GM21825 (cell line): ENCODE data around the gene CMSS1.
A peak's percentile ranks its signal among the peaks of the same experiment; 100 is the strongest.
"Not testable (repeated sequence)": the region's sequence is repeated elsewhere in the genome, so short reads cannot be mapped to it uniquely, and the experiment has no call there.

Source experiments
- ATAC-seq: cut with Tn5 transposase; IDR thresholded peaks from one replicate; pipeline ENCODE4 v1.9.1; 2021; ENCODE audit warnings: mild to moderate bottlenecking, moderate library complexity; ENCODE audit not compliant: unreplicated experiment

CMSS1 gene

DNA sequence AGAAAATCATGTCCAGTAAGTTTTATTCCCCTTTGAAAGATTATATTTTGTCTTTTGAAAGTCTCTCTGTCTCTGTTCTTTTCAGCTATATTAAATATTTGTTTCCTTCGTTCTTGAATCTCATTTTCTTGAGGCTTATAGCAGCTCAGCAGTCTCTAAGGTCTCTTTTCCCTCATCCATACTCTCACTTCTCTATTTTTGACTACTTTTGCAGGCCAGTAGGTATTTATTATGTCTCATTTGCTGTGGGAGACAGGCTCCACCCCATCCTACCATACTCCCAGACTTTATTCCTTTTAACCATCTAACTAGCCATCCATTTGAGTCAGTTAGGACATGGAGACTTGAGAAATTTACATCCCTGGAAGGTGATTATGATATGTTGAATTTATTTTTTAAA is 225.6 kb downstream of the CMSS1 start:
- ATAC-seq: no peak

DNA sequence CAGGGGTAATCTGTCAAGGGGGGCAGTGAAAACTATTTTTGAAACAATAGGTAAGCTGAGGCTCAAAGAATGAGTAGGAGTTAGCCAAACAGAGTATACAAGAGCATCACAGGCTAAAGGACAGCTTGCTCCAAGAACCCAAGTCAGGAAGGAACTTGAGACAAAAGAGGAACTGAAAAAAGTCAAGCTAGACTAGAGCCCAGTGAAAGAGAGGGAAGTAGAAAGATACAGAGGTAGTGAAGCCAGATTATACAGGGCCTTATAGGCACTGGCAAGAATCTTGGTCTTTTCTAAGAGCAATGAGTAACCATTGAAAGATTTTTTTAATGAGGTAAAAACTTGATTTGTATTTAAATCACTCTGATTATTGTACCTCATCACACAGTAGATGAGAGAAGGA is 226.7 kb downstream of the CMSS1 start:
- peak; percentile 73 for ATAC-seq

DNA sequence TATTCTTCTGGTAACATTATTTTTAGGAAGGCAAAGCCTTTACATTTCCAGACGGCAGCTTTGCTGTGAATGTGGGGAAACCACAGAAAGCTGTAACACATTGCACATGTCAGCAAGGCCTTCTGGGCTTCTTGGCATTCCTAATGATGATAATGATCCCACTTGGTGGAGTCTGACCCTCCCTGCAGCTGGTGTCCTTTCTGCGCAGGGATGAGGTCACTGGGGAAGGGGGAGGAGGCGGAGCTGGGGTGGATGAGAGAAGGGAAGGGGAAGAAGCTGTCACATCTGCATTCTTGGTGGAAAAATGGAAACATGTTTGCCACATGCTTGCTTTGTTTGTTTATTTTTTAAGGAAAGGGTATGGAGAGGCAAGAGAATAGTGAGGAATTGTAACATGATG is 228.0 kb downstream of the CMSS1 start:
- no peak for ATAC-seq

DNA sequence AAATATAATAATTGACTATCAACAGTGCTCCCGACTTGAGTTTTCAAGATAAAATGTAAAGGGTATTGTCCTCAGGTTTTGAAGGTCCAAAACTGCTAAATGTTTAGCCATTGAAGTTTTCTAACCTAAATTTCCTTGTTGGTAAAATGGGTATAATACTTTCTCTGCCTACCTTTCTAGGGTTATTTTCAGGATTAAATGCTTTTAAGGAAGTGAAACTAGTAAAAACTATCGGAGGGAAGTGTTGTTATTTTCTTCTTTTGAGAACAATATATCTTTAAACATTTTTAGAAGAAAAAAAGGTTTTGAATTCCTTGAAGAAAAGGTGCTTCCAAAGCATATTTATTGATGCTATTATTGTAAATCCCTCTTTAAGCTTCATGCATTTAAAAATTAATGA is 229.3 kb downstream of the CMSS1 start:
- ATAC-seq: no peak

DNA sequence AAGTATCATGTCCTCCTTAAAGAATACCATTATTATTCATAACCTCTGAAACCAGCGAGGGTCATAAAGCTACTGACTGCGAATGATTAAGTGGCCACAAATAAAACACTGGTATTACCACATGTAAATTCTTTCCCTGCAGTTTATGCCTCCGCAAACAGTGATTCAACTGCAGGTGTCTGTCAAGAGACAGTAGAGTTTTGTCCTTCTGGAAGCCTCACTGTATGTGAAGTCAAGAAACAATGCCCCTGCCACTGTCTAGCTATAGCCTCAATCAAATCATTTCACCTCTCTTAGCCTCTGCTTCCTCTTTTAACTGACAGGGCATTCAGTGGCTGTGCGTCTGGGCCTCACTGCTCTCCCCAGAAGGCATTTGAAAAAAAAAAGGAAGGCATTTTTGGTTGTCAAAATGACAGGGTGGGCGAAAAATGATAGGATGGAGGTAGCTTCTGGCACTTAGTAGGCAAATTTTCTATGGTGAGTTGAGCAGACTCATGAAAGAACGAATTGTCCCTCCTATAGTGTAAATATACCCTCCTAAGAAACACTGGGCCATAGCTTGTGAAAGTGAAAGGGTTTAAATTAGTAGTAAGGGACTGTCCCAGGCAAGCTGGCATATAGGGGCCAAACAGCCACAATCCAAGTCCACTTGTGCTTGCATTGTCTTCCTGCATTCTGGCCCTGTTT is 229.9 kb downstream of the CMSS1 start:
- peak; percentile 76 for ATAC-seq

DNA sequence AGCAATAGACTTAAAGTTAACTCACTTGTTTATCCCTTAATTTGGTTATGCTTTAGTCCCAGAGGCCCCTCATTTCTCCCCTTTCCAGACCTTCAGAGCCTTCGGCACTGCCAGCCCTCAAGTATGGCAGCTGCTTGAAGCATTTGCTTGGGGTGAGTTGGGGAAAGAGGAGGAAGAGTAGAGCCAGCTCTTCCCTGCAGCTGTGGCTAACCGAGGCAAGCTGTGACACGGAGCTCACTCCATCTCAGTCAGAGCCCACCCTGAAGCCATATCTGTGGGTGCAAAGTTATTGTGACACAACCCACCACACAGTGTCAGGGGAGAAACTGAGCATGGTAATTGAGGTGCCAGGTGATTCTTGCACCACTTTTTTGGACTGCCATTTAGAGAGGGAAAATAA is 230.6 kb downstream of the CMSS1 start:
- no peak for ATAC-seq

DNA sequence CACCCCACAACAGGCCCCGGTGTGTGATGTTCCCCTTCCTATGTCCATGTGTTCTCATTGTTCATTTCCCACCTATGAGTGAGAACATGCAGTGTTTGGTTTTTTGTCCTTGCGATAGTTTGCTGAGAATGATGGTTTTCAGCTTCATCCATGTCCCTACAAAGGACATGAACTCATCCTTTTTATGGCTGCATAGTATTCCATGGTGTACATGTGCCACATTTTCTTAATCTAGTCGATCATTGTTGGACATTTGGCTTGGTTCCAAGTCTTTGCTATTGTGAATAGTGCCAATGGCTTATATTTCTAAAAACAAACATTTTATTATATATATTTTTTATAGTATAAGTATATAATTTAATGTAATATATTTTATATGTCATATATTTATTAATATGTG is 233.9 kb downstream of the CMSS1 start:
- not testable (repeated sequence) for ATAC-seq

DNA sequence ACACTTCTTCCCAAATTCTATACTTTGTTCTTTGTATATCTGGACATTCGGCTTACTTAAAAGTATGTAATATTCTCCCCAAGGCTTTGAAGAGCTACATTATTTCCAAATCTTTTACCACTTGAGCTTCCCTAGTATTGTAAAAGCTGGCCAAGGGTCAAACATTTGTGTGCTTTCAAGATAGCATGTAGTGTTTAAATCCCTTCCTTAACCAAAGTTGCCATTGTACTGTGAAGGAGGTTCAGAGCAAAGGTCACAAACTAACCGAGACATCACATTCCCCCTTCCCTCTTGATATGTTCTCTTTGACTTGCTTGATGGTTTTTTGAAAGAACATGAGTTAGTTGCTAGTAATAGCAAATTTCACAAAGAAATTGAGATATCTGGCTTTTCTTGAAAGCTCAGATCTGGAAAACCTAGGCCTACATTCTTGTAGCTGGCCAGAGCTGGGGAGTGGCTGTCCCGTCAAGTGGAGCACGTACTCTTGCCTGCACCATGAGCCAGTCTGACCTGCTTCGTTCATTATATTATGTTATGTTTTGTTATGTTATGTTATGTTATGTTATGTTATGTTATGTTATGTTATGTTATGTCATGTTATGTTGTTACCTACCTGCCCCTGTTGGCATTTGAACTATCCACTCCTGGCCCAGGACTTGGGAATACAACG is 236.4 kb downstream of the CMSS1 start:
- ATAC-seq: no peak

DNA sequence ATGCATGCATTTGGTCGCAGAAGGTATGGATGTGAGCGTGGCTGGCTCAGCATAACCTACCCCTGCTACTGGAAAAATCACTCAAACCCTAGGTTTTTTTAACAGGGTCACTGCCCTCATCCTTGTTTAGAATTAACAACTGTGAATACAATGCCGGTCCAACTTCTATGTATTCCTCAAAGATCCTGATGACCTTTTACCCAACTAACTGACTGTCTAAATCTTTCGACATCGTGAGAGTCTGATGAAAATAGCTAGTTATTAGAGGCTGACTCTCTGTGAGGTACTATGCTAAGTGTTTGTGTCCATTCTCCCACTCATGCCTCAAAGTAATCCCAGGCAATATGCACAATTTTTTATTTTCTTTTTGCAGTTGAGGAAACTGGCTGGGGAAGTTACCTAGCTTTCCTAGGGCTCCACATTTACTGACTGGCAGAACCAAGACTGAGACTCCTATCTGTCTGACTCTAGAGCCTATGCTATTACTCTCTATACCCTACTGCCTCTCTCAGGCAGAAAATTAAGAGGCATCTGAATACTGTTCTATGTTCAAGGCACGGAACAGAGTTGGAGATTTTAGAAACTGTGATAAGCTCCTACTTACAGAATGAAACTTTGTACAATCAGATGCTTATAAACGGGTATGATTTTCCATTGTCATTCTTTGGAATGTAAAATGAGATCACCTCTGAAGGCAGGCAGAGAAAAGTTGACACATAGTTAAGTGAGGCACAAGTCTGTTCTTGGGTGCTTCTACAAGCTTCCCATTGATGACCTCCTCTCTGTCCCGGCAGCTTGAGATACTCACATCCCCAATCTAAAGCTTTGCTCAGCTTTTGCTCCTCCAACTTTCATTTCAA is 240.3 kb downstream of the CMSS1 start:
- ATAC-seq: no peak

DNA sequence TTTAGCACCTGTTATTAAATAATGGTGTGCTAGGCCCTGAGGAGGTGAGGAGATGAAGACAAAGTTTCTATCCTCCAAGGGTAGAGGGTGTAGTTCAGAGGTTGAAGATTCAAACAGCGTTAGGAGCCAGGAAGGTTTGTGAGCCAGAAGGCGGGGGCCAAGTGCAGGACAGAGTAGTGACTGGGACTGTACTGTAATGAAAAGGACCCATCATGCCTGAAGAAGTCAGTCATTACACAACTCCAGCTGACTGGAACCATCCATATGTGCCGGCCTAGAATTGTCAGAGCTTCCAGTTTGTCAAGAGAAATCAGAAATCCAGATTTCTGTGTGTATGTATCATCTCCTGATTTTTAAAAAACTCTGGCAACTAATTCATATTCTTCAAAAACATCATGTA is 241.8 kb downstream of the CMSS1 start:
- ATAC-seq: no peak

DNA sequence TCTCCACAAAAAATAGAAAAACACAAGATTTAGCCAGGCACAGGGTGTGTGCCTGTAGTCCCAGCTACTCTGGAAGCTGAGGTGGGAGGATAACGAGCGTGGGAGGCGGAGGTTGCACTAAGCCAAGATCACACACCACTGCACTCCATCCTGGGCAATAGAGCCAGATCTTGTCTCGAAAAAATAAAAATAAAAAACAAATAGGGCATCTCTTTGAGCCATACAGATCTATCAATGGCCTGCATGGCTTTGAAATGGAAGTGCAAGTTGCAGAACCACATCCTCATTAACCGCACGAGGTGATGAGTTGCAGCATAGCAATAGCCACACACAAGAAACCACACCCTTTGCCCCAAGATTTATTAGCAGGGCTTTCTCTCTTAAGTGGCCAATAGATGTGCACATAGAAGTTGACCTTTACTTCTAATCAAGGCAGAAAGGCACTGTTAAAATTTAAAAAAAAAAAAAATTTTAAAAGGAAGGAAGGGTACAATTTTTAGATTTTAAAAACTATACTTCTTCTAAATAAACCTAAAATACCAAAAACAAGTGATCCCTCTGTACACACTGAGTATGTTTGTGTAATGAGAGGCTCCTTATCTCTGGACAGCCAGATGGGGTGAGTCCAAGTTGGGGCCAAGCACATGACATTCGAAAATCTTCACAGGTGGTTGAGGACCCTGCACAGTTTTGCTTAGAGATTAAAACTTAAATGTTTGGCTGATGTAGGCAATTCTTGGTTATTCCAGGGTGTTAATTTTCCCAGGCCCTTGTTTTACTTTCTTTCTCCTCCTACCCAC is 243.2 kb downstream of the CMSS1 start:
- peak; percentile 68 for ATAC-seq

DNA sequence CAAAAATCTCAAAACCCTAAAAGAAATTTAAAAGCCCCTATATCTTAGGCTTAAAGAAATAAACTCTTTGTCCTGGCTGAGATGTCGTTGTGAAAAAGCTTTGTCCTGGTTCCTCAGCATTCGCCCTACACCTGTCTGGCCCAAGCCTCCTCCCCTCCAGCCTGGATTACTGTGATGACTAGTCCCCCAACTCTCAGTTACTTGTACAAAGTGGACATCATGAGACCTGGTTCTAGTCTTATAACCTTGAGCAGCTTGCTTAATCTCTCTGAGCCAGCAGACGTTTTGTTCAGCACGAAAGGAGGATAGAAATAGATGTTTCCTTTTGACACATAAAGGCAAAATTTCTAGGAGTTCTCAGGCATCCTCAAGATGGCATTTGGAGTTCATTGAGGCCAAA is 245.0 kb downstream of the CMSS1 start:
- no peak for ATAC-seq

DNA sequence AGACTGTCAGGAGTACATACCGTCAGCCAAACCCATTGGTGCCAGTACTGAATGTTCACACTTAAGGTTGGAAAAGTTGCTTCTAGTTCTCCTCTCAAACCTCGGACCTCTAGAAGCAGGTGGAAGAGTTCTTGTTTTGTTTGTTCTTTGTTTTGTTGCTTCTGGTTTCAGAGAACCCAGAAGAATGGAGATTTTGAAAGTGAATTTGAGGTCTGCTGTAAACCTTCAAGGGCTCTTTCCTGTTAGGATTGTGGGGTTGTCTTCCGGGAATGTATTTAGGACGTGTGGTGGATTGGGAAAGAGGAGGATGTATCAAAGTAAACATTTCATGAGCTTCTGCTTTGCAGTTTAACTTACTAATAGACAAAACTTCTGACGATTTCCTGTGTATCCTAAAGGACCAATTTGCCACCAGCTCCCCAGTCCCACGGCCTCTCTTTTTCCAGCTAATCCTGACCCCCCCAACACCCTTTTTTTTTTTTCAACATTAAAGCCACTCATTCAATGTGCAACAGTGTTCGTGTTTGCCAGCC is 246.3 kb downstream of the CMSS1 start:
- no peak for ATAC-seq

DNA sequence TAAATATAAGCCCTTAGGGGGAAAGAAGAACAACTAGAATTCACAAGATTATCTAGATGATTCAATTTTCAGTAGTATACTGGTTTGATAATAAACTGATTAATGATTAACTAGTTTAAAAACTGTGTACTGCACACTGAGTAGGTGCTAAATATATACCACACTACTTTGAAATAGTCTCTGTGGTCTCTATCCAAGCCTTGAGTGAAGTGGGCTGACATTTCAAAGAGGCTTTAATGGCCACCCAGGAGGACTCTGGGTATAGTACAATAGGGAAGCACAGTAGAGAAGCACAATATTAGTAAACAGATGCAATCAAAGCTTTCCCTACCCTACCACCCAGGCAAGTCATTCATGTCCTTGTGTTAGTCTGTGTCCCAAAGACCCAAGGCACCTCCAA is 249.9 kb downstream of the CMSS1 start:
- no peak for ATAC-seq

DNA sequence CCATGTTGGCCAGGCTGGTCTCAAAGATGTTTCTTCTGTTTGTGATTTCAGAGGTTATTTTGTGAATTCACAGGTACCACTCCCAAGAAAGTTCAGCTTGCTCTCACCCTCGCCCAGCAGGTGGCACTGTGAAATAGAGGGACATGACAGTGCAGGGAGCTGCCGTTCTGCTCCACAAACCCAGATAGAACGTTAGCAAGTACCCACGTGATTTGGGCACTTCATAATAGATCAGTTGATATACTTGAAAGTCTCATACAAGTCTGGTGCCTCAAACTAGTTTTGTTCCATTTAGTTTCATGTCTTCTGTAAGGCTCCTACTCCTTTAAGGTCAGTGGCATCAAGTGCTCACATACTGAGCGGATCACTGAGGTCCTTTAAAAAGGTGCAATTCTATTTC is 251.2 kb downstream of the CMSS1 start:
- peak; percentile 60 for ATAC-seq

DNA sequence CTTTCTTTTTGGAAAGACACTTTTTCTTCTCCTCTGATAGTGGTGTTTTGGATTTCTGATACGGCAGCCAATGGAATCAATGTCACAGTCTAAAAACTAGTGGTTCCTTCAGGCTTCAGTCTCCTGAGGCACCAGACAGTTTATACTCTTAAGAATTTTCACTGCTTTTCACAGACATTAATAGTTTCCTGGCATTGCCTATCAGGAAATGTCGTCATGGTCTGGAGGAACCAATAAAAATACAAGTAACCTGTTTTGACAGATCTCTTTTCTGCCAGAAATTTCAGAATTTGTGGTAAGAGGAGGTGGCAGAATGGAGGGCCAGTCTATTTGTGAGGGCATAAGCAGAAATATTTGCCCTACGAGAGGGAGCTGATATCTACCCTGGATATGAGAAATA is 251.8 kb downstream of the CMSS1 start:
- ATAC-seq: no peak

DNA sequence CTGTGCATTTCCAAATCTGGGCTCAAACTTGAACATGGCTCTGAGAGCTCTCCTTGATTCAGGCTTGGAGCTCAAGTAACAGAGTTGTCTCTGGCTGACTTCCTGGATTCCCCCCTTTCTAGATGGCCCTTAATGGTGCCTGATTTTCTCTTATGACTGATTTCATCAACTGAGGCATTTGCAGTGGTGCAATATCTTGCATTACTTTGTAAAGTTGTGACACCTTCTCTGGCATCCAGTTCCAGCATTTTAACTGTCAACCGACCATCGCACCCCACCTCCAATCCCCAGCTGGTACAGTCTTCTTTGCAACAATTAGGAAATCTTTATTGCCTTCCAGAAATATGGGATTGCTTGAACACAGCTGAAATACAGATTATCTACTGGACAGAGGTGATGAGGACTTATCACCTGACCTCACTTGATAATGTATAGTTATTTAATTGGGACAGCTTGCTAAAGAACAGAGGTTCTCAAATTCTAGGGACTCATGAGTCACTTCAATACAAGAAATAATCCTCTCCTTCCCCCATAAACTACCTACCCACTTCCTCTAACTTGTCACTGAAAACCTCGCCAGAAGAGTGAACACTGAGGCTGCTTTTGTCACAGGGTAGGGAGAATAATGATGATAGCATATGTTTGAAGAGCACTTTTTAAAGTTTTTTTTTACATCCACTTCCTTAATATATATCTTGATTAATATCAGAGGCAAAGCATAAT is 254.8 kb downstream of the CMSS1 start:
- ATAC-seq: peak; percentile 48

DNA sequence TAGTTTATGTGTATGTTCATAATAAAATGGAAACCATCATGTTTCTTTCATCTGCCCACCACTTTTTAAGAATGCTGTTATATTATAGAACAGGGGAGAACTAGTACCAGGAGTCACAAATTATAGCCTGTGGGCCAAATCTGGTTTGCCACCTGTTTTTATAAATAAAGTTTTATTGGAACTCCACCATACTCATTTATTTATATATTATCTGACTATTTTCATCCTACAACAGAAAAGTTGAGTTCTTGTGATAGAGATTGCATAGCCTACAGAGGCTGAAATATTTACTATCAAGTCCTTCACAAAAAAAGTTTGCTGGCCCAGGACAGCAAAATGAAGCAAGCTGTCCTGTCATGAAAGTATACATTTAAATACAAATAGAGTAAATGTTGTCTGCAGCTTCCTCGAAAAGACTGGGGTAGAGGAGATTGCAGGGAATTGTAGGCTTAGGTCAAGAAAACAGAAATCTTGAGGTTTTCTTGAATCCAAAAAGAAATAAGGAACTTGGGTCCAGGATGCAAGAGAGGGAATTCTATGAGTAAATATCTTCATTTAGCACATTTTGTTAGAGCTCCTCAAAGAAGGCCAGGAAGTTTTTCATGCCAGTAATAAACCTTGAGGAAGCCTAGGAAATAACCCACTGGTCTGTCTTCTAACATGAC is 255.5 kb downstream of the CMSS1 start:
- ATAC-seq: no peak

DNA sequence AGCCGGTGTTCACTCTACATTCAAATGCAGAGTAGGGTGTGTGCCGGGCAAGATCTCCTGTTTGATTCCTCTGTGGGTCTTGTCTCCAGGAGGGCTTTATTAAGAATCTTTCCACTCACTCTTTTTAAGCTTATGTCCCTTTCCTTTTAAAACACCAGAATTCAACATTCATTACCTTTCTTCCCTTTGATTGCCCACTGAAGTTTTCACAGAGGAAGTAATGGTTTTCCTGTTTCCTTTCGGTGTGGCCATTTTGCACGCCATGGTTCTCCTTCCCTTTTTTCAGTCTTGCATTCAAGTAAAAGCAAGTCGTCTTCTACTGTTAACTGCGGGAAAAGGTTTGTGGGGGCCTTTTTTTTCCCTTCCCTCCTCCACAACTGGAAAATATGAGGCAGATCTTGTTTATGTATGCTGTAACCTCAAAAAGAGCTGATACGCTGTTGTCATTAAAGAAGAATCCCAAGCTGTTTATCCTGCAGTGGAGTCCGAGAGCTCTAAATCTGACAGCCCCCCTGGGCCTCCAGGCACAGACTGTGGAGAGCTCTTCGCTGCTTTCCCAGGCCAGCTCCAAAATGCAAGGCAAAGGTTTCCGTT is 256.1 kb downstream of the CMSS1 start:
- ATAC-seq: peak; percentile 40
